Ectodermal cell (in vitro differentiated cells): ENCODE results near the gene HUWE1.

ENCODE experiments used
- H3K27ac ChIP-seq: 2 replicates; pipeline ENCODE4 v1.7.0; 2013; ENCODE audit warnings: mild to moderate bottlenecking, low read depth, low read length; ENCODE audit not compliant: insufficient read depth, poor library complexity, severe bottlenecking
- H3K27me3 ChIP-seq: 2 replicates; pipeline ENCODE4 v1.7.0; 2013; ENCODE audit warnings: mild to moderate bottlenecking, low read length; ENCODE audit not compliant: insufficient read depth, control insufficient read depth, poor library complexity, severe bottlenecking
- H3K36me3 ChIP-seq: one replicate; pipeline ENCODE4 v1.7.0; 2013; ENCODE audit warnings: low read length; ENCODE audit not compliant: control insufficient read depth, insufficient read depth
- H3K4me1 ChIP-seq: one replicate; pipeline ENCODE4 v1.7.0; 2013; ENCODE audit warnings: low read length; ENCODE audit not compliant: control insufficient read depth, insufficient read depth
- H3K4me3 ChIP-seq: 2 replicates; pipeline ENCODE4 v1.7.0; 2013; ENCODE audit warnings: low read depth, low read length, control low read depth; ENCODE audit not compliant: insufficient read depth
- H3K9me3 ChIP-seq: 2 replicates; pipeline ENCODE4 v1.7.0; 2013; ENCODE audit warnings: mild to moderate bottlenecking, low read length, moderate library complexity; ENCODE audit not compliant: control insufficient read depth
- WGBS, 2 experiments: methylation state at CpG; one replicate each; pipeline ENCODE4 v1.1.7; 2013; ENCODE audit warnings: missing lambda C conversion rate in 2 of 2; 5-methylcytosine and 5-hydroxymethylcytosine counted together

Gene HUWE1

GRCh38 chrX:53717205-53717604 is 30.7 kb upstream of the HUWE1 start:
- 90 to 100% methylated on average over 2 of the region's 2 CpGs for WGBS, 2 experiments
- H3K27me3 ChIP-seq = no peaks in the 10 kb centered on the region
- H3K9me3 ChIP-seq = no peaks in the 10 kb centered on the region
- no peak overlapping the region for H3K4me3 ChIP-seq
- H3K36me3 ChIP-seq = no peaks in the 10 kb centered on the region
- no peaks in the 10 kb centered on the region for H3K4me1 ChIP-seq
- no peak overlapping the region for H3K27ac ChIP-seq

GRCh38 chrX:53716328-53717088 is 30.0 kb upstream of the HUWE1 start:
- Histone ChIP-seq H3K27me3 (no peaks in the 10 kb centered on the region), H3K4me3 (no peak overlapping the region), H3K9me3 (no peaks in the 10 kb centered on the region), H3K36me3 (no peaks in the 10 kb centered on the region), H3K4me1 (no peaks in the 10 kb centered on the region), H3K27ac (no peak overlapping the region)
- 89 to 92% methylated on average over 4 of the region's 4 CpGs for WGBS, 2 experiments

GRCh38 chrX:53715346-53715924 is 28.9 kb upstream of the HUWE1 start:
- Histone ChIP-seq H3K36me3 (no peaks in the 10 kb centered on the region), H3K4me1 (no peaks in the 10 kb centered on the region), H3K4me3 (no peak overlapping the region), H3K27ac (no peak overlapping the region), H3K9me3 (no peaks in the 10 kb centered on the region), H3K27me3 (no peaks in the 10 kb centered on the region)
- 88 to 94% methylated on average over 3 of the region's 3 CpGs for WGBS, 2 experiments

- H3K4me3 ChIP-seq = no peak overlapping the region
- WGBS, 2 experiments = 76 to 81% methylated on average over 4 of the region's 4 CpGs
Measured at GRCh38 chrX:53714580-53715345, 28.2 kb upstream of the HUWE1 start.

GRCh38 chrX:53713987-53714579 is 27.6 kb upstream of the HUWE1 start:
- no peaks in the 10 kb centered on the region for H3K9me3 ChIP-seq
- no peak overlapping the region for H3K27ac ChIP-seq
- no peak overlapping the region for H3K4me3 ChIP-seq
- H3K4me1 ChIP-seq = no peaks in the 10 kb centered on the region
- 92 to 97% methylated on average over 5 to 6 of the region's 6 CpGs for WGBS, 2 experiments
- H3K36me3 ChIP-seq = no peaks in the 10 kb centered on the region
- no peaks in the 10 kb centered on the region for H3K27me3 ChIP-seq

More at GRCh38 chrX:53714580-53715345, 28.2 kb upstream of the HUWE1 start:
- Histone ChIP-seq H3K36me3 (no peaks in the 10 kb centered on the region), H3K9me3 (no peaks in the 10 kb centered on the region), H3K4me1 (no peaks in the 10 kb centered on the region), H3K27ac (no peak overlapping the region), H3K27me3 (no peaks in the 10 kb centered on the region)

GRCh38 chrX:53711436-53711835 is 24.9 kb upstream of the HUWE1 start:
- Histone ChIP-seq H3K9me3 (no peaks in the 10 kb centered on the region), H3K27me3 (no peaks in the 10 kb centered on the region), H3K4me3 (no peak overlapping the region), H3K27ac (no peak overlapping the region), H3K4me1 (no peaks in the 10 kb centered on the region), H3K36me3 (no peaks in the 10 kb centered on the region)
- WGBS, 2 experiments = 94 to 95% methylated on average over 3 of the region's 6 CpGs

GRCh38 chrX:53704854-53705253 is 18.3 kb upstream of the HUWE1 start:
- H3K9me3 ChIP-seq = no peaks in the 10 kb centered on the region
- H3K36me3 ChIP-seq = no peaks in the 10 kb centered on the region
- H3K4me1 ChIP-seq = no peaks in the 10 kb centered on the region
- no peaks in the 10 kb centered on the region for H3K27me3 ChIP-seq
- H3K27ac ChIP-seq = no peak overlapping the region
- H3K4me3 ChIP-seq = no peak overlapping the region
- 85% methylated on average over 2 of the region's 3 CpGs; no CpG with 5 or more reads in 1 of the 2 experiments for WGBS, 2 experiments

- Histone ChIP-seq H3K27ac (no peak overlapping the region), H3K9me3 (no peaks in the 10 kb centered on the region), H3K4me3 (no peak overlapping the region), H3K36me3 (no peaks in the 10 kb centered on the region), H3K4me1 (no peaks in the 10 kb centered on the region), H3K27me3 (no peaks in the 10 kb centered on the region)
- 89 to 100% methylated on average over 4 of the region's 4 CpGs for WGBS, 2 experiments
Measured at GRCh38 chrX:53704294-53704693, 17.8 kb upstream of the HUWE1 start.

- Histone ChIP-seq H3K4me3 (no peak overlapping the region), H3K4me1 (peaks cover 5% of the 10 kb centered on the region), H3K36me3 (no peaks in the 10 kb centered on the region), H3K27me3 (no peaks in the 10 kb centered on the region), H3K27ac (no peak overlapping the region), H3K9me3 (no peaks in the 10 kb centered on the region)
- 81 to 86% methylated on average over 10 of the region's 10 CpGs for WGBS, 2 experiments
Measured at GRCh38 chrX:53695946-53696549, 9.5 kb upstream of the HUWE1 start.
